HL-60 (cell line): ENCODE results near the gene SATB2.

Experiments
- CTCF ChIP-seq: IDR thresholded peaks from one replicate; pipeline ENCODE4 v1.5.1; 2011; ENCODE audit warnings: low read length, control low read depth, inconsistent platforms; ENCODE audit not compliant: insufficient read depth
- GABPA ChIP-seq: IDR thresholded peaks from 2 replicates; pipeline ENCODE4 v1.6.1; 2012; ENCODE audit warnings: low read depth
- POLR2AphosphoS5 ChIP-seq: IDR thresholded peaks from 2 replicates; pipeline ENCODE4 v1.6.1; 2012; ENCODE audit warnings: low read depth

GRCh38 chr2:199431746-199432213 lies 26.0 kb downstream of the SATB2 start:
- TF ChIP-seq CTCF (no peak), GABPA (no peak), POLR2AphosphoS5 (no peak)
